K562 (cell line): ENCODE measurements around the gene NSMCE1. TPM values are rescaled to one million over a fixed set of nuclear protein-coding genes. Genes with fewer than 3 reads are reported as not detected.
A peak's percentile ranks its signal among the peaks of the same experiment; 100 is the strongest.

Source experiments
- ATAC-seq: fragments of 200-7000 bp; cut with Tn5 transposase; 3 replicates; pipeline ENCODE4 v1.9.1; 2020; ENCODE audit warnings: moderate library complexity
- BruUV-seq: library from RNA; stranded (reverse); fragments of 400-500 nt; replicated peaks from 2 replicates; lab custom pipeline; 2021; lab: Mats Ljungman, UMichigan
- CTCF ChIA-PET: fragments of 300-600 bp; formaldehyde crosslinking; extraction: SDS; loops from one replicate; lab custom pipeline; 2021; ENCODE audit warnings: low intra/inter-chr PET ratio; lab: Yijun Ruan, JAX
- POLR2A ChIA-PET: fragments of 300-600, 350-650 bp; sonication (Branson Sonifier 250); formaldehyde crosslinking; extraction: SDS; loops from one replicate; lab custom pipeline; 2021; ENCODE audit warnings: antibody characterized with exemption, inconsistent platforms; lab: Yijun Ruan, JAX
- DNase-seq, 4 experiments: peaks; one replicate each; pipeline versions ENCODE4 v3.0.0 to v3.0.0-alpha.2; 2011 to 2018; ENCODE audit warnings: low spot score in 3 of 4, mixed read lengths in 3 of 4; ENCODE audit errors: extremely low read depth in 1 of 4
- FAIRE-seq: peaks from 2 replicates; lab custom pipeline; 2011; peaks lifted over from hg19 to GRCh38; lab: Jason Lieb, UNC
- H2AFZ ChIP-seq: 2 replicates; pipeline ENCODE4 v1.6.0; 2011; ENCODE audit warnings: low read depth, low read length, control low read depth, inconsistent platforms
- H3K27ac ChIP-seq: fragments of 200-600 bp; 3 replicates; pipeline ENCODE4 v1.8.0; 2011; ENCODE audit warnings: low read depth, mild to moderate bottlenecking, control low read depth, inconsistent platforms, low read length, moderate library complexity, mixed read lengths; ENCODE audit errors: extremely low read depth
- H3K27me3 ChIP-seq, 2 experiments: fragments of 300-600 bp in 1 of 2; 2 replicates in 1 of 2; 3 replicates in 1 of 2; pipeline versions ENCODE4 v1.6.0 to v1.8.0; 2011; ENCODE audit warnings: inconsistent platforms in 2 of 2, low read length in 2 of 2, mild to moderate bottlenecking in 1 of 2, mixed read lengths in 1 of 2, moderate library complexity in 1 of 2; ENCODE audit not compliant: control insufficient read depth in 2 of 2, insufficient read depth in 2 of 2
- H3K36me3 ChIP-seq: fragments of 300-600 bp; 3 replicates; pipeline ENCODE4 v1.8.0; 2011; ENCODE audit warnings: mild to moderate bottlenecking, low read length, inconsistent platforms; ENCODE audit not compliant: control insufficient read depth, insufficient read depth
- H3K4me1 ChIP-seq, 2 experiments: fragments of 200-600 bp in 1 of 2; replicated peaks in 1 of 2; 2 replicates in 1 of 2; 3 replicates in 1 of 2; pipeline versions ENCODE4 v1.5.1 to v1.8.0; 2011; ENCODE audit warnings: inconsistent platforms in 2 of 2, low read length in 2 of 2, mild to moderate bottlenecking in 1 of 2, mixed read lengths in 1 of 2, moderate library complexity in 1 of 2; ENCODE audit not compliant: control insufficient read depth in 2 of 2, insufficient read depth in 2 of 2
- H3K4me2 ChIP-seq: 2 replicates; pipeline ENCODE4 v1.6.1; 2011; ENCODE audit warnings: low read length, control low read depth, inconsistent platforms, mixed read lengths; ENCODE audit not compliant: insufficient read depth
- H3K4me3 ChIP-seq: fragments of 200-600 bp; sonication (generic), shearing (Covaris generic); 2 replicates; pipeline ENCODE4 v1.5.1; 2016; ENCODE audit warnings: control low read depth, inconsistent platforms
- H3K79me2 ChIP-seq: fragments of 200-600 bp; 3 replicates; pipeline ENCODE4 v1.8.0; 2011; ENCODE audit warnings: low read length, inconsistent platforms; ENCODE audit not compliant: control insufficient read depth, insufficient read depth
- H3K9ac ChIP-seq, 2 experiments: 2 replicates each; pipeline versions ENCODE4 v1.6.0 to v1.6.1; 2011; ENCODE audit warnings: low read depth in 2 of 2, low read length in 2 of 2, control low read depth in 1 of 2, inconsistent platforms in 1 of 2, mild to moderate bottlenecking in 1 of 2, mixed read lengths in 1 of 2; ENCODE audit not compliant: insufficient read depth in 1 of 2
- H3K9me1 ChIP-seq: one replicate; pipeline ENCODE4 v1.6.0; 2011; ENCODE audit warnings: inconsistent platforms, mild to moderate bottlenecking, low read length, moderate library complexity; ENCODE audit not compliant: control insufficient read depth, insufficient read depth
- H3K9me3 ChIP-seq: replicated peaks from 2 replicates; pipeline ENCODE4 v1.5.1; 2011; ENCODE audit warnings: low read depth, low read length, inconsistent platforms; ENCODE audit not compliant: control insufficient read depth, insufficient read depth
- H4K20me1 ChIP-seq: replicated peaks from 2 replicates; pipeline ENCODE4 v1.6.1; 2011; ENCODE audit warnings: low read length, inconsistent platforms, mixed read lengths; ENCODE audit not compliant: control insufficient read depth, insufficient read depth
- ARHGAP35 ChIP-seq: fragments of 450-650 bp; IDR thresholded peaks from 2 replicates; pipeline ENCODE4 v1.6.1; 2018; ENCODE audit not compliant: partially characterized antibody
- BMI1 ChIP-seq: fragments of 150-350 bp; IDR thresholded peaks from 2 replicates; pipeline ENCODE4 v1.6.1; 2014; ENCODE audit warnings: low read length
- CBX1 ChIP-seq: sonication (generic); IDR thresholded peaks from 2 replicates; pipeline ENCODE4 v1.6.1; 2016; ENCODE audit warnings: antibody characterized with exemption, low read depth, mild to moderate bottlenecking
- CHAMP1 ChIP-seq: fragments of 450-650 bp; IDR thresholded peaks from 2 replicates; pipeline ENCODE4 v1.6.1; 2016; ENCODE audit warnings: mild to moderate bottlenecking
- HMG20B ChIP-seq: fragments of 250-450 bp; sonication (Bioruptor Pico); IDR thresholded peaks from 2 replicates; pipeline ENCODE4 v1.5.0; 2021; ENCODE audit warnings: mild to moderate bottlenecking
- NFIC ChIP-seq: fragments of 450-650 bp; IDR thresholded peaks from 2 replicates; pipeline ENCODE4 v1.6.1; 2017; ENCODE audit warnings: mild to moderate bottlenecking, inconsistent platforms
- RFX5 ChIP-seq: IDR thresholded peaks from 2 replicates; pipeline ENCODE4 v1.6.1; 2011; ENCODE audit warnings: low read depth, mild to moderate bottlenecking, improper control_type of control experiment, low read length
- TBL1XR1 ChIP-seq, 2 experiments: IDR thresholded peaks; 2 replicates each; pipeline ENCODE4 v1.6.1; 2012; ENCODE audit warnings: improper control_type of control experiment in 2 of 2, low read length in 2 of 2, mild to moderate bottlenecking in 1 of 2
- TEAD2 ChIP-seq: fragments of 450-650 bp; IDR thresholded peaks from 2 replicates; pipeline ENCODE4 v1.6.1; 2016; ENCODE audit warnings: missing genetic modification characterization, control low read depth, missing compliant biosample characterization
- TSC22D4 ChIP-seq: fragments of 450-650 bp; IDR thresholded peaks from 2 replicates; pipeline ENCODE4 v1.6.1; 2016; ENCODE audit warnings: missing genetic modification characterization, missing biosample characterization, control low read depth
- ZNF668 ChIP-seq: fragments of 250-450 bp; sonication (Bioruptor Pico); IDR thresholded peaks from 2 replicates; pipeline ENCODE4 v1.8.0; 2022; ENCODE audit warnings: mild to moderate bottlenecking, inconsistent platforms
- whole genome bisulfite sequencing: fragments of 100-300 bp; shearing (Covaris generic); methylation state at CpG from one replicate; pipeline ENCODE4 v1.1.6; 2016; ENCODE audit warnings: low coverage, mixed read lengths; ENCODE audit not compliant: insufficient coverage; ENCODE audit errors: missing lambda C conversion rate; 5-methylcytosine and 5-hydroxymethylcytosine counted together
- in situ Hi-C: fragments of 300-500 bp; cut with MboI; formaldehyde crosslinking; loops from 4 replicates; pipeline ENCODE4 v1.15.0; 2018; ENCODE audit warnings: inconsistent platforms, mixed read lengths
- intact Hi-C: fragments of 100-400 bp; cut with micrococcal nuclease; formaldehyde crosslinking; loops from 2 replicates; pipeline ENCODE4 v1.14.2; 2022
- polyA plus RNA-seq, 8 experiments: library from polyadenylated mRNA; depleted of rRNA in 4 of 8; stranded (reverse) in 5 of 8; unstranded in 3 of 8; fragments of >200 nt; fragmentation: Nextera tagmentation in 2 of 8; fragmentation: Illumina TruSeq in 1 of 8; extraction: Ambion mirVana in 2 of 8; extraction: Trizol in 1 of 8; gene quantifications; 2 replicates each; pipeline versions ENCODE4 v1.2.1 to v1.2.3, GENCODE V29; 2011 to 2014; ENCODE audit warnings: inconsistent platforms in 1 of 8, missing spikeins in 1 of 8
- total RNA-seq, 7 experiments: library from RNA; depleted of rRNA in 6 of 7; stranded (reverse); fragments of >200 nt in 6 of 7; fragmentation: Illumina TruSeq in 2 of 7; extraction: Trizol in 2 of 7; gene quantifications; 2 replicates each; pipeline versions ENCODE4 v1.2.1 to v1.2.3, GENCODE V29; 2011 to 2021; ENCODE audit warnings: low replicate concordance in 1 of 7

Gene NSMCE1
- total and polyA plus RNA-seq, 9 of the 15 experiments (the other 6 are each of a cell fraction or from before 2014, with no cell fraction given): 52.1 to 163 (median 61.5) TPM

DNA sequence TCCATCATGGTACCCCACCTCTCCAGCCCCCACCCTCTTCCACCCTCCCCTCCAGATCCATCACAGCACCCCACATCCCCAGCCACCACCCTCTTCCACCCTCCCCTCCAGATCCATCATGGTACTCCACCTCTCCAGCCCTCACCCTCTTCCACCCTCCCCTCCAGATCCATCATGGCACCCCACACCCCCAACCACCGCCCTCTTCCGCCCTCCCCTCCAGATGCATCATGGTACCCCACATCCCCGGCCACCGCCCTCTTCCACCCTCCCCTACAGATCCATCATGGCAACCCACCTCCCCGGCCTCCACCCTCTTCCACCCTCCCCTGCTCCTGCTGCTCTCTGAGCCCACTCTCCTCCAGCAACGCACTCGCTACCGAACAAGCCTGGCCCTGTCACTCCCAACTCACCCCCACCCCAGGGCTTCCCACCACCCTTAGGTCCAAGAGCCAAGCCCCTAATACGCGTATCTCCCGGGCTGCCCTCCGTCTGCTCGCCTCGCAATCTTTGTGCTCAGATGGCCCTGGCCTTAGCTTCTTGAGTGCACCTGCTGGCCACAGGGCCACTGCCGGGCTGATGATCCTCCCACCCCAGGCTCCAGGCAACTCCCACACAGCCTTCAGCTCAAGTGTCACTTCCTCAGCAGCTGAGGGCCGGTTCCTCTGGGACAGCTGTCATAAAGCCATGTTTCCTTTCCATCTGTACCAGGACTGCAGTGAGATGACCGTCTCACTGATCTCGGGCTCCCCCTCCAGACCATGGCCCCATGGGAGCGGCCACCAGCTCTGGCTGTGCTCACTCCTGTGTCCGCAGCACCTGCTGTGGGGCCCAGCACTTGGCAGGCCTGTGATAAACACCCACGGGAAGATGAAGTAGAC is 39.7 kb downstream of the NSMCE1 start:
- no peak overlapping the region for H2AFZ ChIP-seq
- no peaks in the 10 kb centered on the region for H3K9me3 ChIP-seq
- peak overlapping the region in 1 of 2 experiments; percentile 74; a peak in 2 of 4 replicates for H3K9ac ChIP-seq
- ATAC-seq (peak; percentile 84), DNase-seq (peak in 3 of 4 experiments; percentile 38 to 57 (median 40)), FAIRE-seq (peak; percentile 81)
- peaks cover 28% of the 10 kb centered on the region; the same call in 2 of the 3 replicates for H3K36me3 ChIP-seq
- no peaks in the 10 kb centered on the region for H4K20me1 ChIP-seq
- WGBS: 50% methylated on average over 21 of the region's 21 CpGs
- H3K79me2 ChIP-seq: no peaks in the 10 kb centered on the region
- no peaks in the 10 kb centered on the region for H3K27me3 ChIP-seq
- BruUV-seq: no TSS peak
- no peak overlapping the region for H3K4me3 ChIP-seq
- ChIA-PET CTCF (interaction anchor here (0.6 to 0.8 kb wide), 2 partner anchors 50 to 140 kb away, joined by 3 read pairs; no protein-coding TSS in a partner anchor), POLR2A (interaction anchor here (1.2 kb wide), 1 partner anchor 30 kb away, joined by 4 read pairs; no protein-coding TSS in a partner anchor)
- no peak overlapping the region for H3K27ac ChIP-seq
- no peak overlapping the region for H3K4me2 ChIP-seq
- peaks cover 0 to 33% of the 10 kb centered on the region in 2 experiments; a peak in 3 of 5 replicates for H3K4me1 ChIP-seq
- intact Hi-C loops (loop anchor here (5.0 kb wide), 1 partner anchor 47 kb away; no protein-coding TSS in a partner anchor), in situ Hi-C loops (no loop called here)
- H3K9me1 ChIP-seq: no peaks in the 10 kb centered on the region
- TF ChIP-seq HMG20B: no peak
- TF ChIP-seq BMI1: no peak
- TF ChIP-seq CBX1: no peak
- no peak for TF ChIP-seq TSC22D4 (tag)
- no peak for TF ChIP-seq CHAMP1
- no peak for TF ChIP-seq TBL1XR1 (IDR thresholded peaks at IDR 0.05; ENCODE audit: low read length in 2 of 2)
- TF ChIP-seq RFX5: no peak
- TF ChIP-seq ARHGAP35: no peak
- TF ChIP-seq ZNF668 (CRISPR knock-in tag): no peak
- no peak for TF ChIP-seq TEAD2
- no peak for TF ChIP-seq NFIC
